OCI-LY7 (cell line): Measurements from ENCODE around the gene UGT1A7.

Experiments used
- EZH2phosphoT487 ChIP-seq: fragments of 200-600 bp; sonication (generic); IDR thresholded peaks from 2 replicates; pipeline ENCODE4 v1.6.1; 2018; ENCODE audit warnings: low read depth, borderline replicate concordance, mild to moderate bottlenecking, mixed run types, antibody characterized with exemption, low read length, moderate library complexity, mixed read lengths
- TF ChIP-seq, protein P1 (sequence below): fragments of 200-600 bp; sonication (generic); conservative IDR thresholded peaks from 2 replicates; pipeline ENCODE4 v1.5.1; 2014; ENCODE audit warnings: mild to moderate bottlenecking, antibody characterized with exemption, low read length, moderate library complexity, mixed read lengths

- TF ChIP-seq, protein P1, sequence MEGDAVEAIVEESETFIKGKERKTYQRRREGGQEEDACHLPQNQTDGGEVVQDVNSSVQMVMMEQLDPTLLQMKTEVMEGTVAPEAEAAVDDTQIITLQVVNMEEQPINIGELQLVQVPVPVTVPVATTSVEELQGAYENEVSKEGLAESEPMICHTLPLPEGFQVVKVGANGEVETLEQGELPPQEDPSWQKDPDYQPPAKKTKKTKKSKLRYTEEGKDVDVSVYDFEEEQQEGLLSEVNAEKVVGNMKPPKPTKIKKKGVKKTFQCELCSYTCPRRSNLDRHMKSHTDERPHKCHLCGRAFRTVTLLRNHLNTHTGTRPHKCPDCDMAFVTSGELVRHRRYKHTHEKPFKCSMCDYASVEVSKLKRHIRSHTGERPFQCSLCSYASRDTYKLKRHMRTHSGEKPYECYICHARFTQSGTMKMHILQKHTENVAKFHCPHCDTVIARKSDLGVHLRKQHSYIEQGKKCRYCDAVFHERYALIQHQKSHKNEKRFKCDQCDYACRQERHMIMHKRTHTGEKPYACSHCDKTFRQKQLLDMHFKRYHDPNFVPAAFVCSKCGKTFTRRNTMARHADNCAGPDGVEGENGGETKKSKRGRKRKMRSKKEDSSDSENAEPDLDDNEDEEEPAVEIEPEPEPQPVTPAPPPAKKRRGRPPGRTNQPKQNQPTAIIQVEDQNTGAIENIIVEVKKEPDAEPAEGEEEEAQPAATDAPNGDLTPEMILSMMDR: no peak
- TF ChIP-seq EZH2phosphoT487: no peak
These were observed 7.8 kb downstream of the UGT1A7 start for GRCh38 chr2:233689501-233689900.
